ENCODE results near the gene LRIG2. TPM values are rescaled to one million over a fixed set of nuclear protein-coding genes. Genes with fewer than 3 reads are reported as not detected.

LRIG2 gene
- total and polyA plus RNA-seq, 2 of the 13 experiments (the other 11 are each of a cell fraction or from before 2014, with no cell fraction given): 8.1 to 12.2 TPM

DNA sequence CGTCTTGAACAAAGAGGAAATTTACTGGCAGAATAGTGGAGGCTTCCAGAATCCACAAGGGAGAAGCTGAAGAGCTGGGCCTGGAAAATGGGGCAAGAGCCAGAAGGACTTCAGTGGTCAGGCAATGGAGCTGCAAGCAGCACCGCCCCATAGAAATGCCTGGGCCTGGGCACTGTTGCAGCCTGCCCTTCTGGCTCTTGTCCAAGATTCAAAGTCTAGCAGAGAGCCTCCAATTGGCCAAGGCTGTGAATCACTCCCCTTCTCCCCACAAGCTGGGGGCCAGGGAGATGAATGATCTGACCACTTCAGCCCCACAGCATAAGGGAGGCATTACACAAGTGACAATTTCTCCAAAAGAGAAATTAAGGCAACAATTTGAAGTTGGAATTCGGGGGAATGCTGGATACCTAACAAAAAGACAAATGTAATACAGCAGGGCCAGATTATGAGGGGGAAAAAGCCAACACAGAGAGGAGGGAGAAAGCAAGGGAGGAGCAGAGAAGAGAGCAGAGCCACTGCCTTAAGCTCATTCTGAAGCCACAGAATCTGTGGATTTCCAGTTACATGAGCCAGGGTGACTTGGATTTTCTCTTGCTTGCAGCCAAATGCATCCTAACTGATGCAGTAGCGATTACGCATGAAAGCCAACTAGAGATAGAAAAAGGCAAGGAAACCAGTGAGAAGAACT is 80.3 kb downstream of the LRIG2 start (continued):
- TF ChIP-seq, protein P1, sequence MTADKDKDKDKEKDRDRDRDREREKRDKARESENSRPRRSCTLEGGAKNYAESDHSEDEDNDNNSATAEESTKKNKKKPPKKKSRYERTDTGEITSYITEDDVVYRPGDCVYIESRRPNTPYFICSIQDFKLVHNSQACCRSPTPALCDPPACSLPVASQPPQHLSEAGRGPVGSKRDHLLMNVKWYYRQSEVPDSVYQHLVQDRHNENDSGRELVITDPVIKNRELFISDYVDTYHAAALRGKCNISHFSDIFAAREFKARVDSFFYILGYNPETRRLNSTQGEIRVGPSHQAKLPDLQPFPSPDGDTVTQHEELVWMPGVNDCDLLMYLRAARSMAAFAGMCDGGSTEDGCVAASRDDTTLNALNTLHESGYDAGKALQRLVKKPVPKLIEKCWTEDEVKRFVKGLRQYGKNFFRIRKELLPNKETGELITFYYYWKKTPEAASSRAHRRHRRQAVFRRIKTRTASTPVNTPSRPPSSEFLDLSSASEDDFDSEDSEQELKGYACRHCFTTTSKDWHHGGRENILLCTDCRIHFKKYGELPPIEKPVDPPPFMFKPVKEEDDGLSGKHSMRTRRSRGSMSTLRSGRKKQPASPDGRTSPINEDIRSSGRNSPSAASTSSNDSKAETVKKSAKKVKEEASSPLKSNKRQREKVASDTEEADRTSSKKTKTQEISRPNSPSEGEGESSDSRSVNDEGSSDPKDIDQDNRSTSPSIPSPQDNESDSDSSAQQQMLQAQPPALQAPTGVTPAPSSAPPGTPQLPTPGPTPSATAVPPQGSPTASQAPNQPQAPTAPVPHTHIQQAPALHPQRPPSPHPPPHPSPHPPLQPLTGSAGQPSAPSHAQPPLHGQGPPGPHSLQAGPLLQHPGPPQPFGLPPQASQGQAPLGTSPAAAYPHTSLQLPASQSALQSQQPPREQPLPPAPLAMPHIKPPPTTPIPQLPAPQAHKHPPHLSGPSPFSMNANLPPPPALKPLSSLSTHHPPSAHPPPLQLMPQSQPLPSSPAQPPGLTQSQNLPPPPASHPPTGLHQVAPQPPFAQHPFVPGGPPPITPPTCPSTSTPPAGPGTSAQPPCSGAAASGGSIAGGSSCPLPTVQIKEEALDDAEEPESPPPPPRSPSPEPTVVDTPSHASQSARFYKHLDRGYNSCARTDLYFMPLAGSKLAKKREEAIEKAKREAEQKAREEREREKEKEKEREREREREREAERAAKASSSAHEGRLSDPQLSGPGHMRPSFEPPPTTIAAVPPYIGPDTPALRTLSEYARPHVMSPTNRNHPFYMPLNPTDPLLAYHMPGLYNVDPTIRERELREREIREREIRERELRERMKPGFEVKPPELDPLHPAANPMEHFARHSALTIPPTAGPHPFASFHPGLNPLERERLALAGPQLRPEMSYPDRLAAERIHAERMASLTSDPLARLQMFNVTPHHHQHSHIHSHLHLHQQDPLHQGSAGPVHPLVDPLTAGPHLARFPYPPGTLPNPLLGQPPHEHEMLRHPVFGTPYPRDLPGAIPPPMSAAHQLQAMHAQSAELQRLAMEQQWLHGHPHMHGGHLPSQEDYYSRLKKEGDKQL (CRISPR knock-in tag; IDR thresholded peaks at IDR 0.05; ENCODE audit: low read depth): no peak
- TF ChIP-seq, protein P2, sequence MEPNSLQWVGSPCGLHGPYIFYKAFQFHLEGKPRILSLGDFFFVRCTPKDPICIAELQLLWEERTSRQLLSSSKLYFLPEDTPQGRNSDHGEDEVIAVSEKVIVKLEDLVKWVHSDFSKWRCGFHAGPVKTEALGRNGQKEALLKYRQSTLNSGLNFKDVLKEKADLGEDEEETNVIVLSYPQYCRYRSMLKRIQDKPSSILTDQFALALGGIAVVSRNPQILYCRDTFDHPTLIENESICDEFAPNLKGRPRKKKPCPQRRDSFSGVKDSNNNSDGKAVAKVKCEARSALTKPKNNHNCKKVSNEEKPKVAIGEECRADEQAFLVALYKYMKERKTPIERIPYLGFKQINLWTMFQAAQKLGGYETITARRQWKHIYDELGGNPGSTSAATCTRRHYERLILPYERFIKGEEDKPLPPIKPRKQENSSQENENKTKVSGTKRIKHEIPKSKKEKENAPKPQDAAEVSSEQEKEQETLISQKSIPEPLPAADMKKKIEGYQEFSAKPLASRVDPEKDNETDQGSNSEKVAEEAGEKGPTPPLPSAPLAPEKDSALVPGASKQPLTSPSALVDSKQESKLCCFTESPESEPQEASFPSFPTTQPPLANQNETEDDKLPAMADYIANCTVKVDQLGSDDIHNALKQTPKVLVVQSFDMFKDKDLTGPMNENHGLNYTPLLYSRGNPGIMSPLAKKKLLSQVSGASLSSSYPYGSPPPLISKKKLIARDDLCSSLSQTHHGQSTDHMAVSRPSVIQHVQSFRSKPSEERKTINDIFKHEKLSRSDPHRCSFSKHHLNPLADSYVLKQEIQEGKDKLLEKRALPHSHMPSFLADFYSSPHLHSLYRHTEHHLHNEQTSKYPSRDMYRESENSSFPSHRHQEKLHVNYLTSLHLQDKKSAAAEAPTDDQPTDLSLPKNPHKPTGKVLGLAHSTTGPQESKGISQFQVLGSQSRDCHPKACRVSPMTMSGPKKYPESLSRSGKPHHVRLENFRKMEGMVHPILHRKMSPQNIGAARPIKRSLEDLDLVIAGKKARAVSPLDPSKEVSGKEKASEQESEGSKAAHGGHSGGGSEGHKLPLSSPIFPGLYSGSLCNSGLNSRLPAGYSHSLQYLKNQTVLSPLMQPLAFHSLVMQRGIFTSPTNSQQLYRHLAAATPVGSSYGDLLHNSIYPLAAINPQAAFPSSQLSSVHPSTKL (CRISPR knock-in tag; IDR thresholded peaks at IDR 0.05): peak; percentile 54; the same call in 1 of the 2 replicates
- TF ChIP-seq RFXAP (CRISPR knock-in tag; IDR thresholded peaks at IDR 0.05; ENCODE audit: borderline replicate concordance) (no peak), PPARG (CRISPR knock-in tag; conservative IDR thresholded peaks at IDR 0.05) (no peak), ZFP36 (IDR thresholded peaks at IDR 0.05; ENCODE audit: borderline replicate concordance, low read depth, low read length, partially characterized antibody) (no peak)
- TF ChIP-seq, protein P3, sequence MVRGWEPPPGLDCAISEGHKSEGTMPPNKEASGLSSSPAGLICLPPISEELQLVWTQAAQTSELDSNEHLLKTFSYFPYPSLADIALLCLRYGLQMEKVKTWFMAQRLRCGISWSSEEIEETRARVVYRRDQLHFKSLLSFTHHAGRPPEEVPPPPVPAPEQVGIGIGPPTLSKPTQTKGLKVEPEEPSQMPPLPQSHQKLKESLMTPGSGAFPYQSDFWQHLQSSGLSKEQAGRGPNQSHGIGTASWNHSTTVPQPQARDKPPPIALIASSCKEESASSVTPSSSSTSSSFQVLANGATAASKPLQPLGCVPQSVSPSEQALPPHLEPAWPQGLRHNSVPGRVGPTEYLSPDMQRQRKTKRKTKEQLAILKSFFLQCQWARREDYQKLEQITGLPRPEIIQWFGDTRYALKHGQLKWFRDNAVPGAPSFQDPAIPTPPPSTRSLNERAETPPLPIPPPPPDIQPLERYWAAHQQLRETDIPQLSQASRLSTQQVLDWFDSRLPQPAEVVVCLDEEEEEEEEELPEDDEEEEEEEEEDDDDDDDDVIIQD (CRISPR knock-in tag; IDR thresholded peaks at IDR 0.05; ENCODE audit: low read depth): no peak
- TF ChIP-seq, protein P4, sequence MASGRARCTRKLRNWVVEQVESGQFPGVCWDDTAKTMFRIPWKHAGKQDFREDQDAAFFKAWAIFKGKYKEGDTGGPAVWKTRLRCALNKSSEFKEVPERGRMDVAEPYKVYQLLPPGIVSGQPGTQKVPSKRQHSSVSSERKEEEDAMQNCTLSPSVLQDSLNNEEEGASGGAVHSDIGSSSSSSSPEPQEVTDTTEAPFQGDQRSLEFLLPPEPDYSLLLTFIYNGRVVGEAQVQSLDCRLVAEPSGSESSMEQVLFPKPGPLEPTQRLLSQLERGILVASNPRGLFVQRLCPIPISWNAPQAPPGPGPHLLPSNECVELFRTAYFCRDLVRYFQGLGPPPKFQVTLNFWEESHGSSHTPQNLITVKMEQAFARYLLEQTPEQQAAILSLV (CRISPR knock-in tag; IDR thresholded peaks at IDR 0.05; ENCODE audit: borderline replicate concordance): no peak
- TF ChIP-seq, protein P5, sequence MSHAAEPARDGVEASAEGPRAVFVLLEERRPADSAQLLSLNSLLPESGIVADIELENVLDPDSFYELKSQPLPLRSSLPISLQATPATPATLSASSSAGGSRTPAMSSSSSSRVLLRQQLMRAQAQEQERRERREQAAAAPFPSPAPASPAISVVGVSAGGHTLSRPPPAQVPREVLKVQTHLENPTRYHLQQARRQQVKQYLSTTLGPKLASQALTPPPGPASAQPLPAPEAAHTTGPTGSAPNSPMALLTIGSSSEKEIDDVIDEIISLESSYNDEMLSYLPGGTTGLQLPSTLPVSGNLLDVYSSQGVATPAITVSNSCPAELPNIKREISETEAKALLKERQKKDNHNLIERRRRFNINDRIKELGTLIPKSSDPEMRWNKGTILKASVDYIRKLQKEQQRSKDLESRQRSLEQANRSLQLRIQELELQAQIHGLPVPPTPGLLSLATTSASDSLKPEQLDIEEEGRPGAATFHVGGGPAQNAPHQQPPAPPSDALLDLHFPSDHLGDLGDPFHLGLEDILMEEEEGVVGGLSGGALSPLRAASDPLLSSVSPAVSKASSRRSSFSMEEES (CRISPR knock-in tag; IDR thresholded peaks at IDR 0.05): no peak
- TF ChIP-seq, protein P6, sequence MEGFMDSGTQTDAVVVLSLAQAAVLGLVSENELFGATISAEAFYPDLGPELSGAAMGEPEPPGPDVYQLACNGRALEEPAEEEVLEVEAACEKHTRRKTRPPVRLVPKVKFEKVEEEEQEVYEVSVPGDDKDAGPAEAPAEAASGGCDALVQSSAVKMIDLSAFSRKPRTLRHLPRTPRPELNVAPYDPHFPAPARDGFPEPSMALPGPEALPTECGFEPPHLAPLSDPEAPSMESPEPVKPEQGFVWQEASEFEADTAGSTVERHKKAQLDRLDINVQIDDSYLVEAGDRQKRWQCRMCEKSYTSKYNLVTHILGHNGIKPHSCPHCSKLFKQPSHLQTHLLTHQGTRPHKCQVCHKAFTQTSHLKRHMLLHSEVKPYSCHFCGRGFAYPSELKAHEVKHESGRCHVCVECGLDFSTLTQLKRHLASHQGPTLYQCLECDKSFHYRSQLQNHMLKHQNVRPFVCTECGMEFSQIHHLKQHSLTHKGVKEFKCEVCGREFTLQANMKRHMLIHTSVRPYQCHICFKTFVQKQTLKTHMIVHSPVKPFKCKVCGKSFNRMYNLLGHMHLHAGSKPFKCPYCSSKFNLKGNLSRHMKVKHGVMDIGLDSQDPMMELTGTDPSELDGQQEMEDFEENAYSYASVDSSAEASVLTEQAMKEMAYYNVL (CRISPR knock-in tag; IDR thresholded peaks at IDR 0.05; ENCODE audit: borderline replicate concordance): 0 out of 2 replicates have a peak, but pooled peaks have one; percentile 32

All from HepG2 (cell line).